Measurements from ENCODE around the gene COG7. TPM values are rescaled to one million over a fixed set of nuclear protein-coding genes. Genes with fewer than 3 reads are reported as not detected.

The COG7 gene
- total and polyA plus RNA-seq, 8 donors: 19.8 to 36.7 (median 31.0) TPM

DNA sequence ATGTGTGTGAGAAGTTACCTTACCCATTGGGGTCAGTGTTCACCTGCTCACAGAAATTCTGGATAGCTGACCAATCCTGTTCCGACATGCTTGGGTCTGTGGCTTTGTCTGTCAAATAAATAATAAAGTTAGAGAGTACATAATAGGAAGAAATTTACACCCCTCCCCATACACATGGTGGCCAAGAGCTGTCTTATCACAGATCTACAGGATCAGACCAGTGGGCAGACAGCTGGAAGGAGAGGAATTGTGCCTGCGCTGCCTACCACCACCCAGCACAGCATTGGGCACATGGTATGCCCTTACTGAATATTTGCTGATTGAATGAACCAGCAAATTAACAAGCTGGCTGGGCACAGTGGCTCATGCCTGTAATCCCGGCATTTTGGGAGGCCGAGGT is 42.7 kb upstream of the COG7 start:
- Histone ChIP-seq H3K36me3 (peaks cover 8 to 59% of the 10 kb centered on the region in 2 donors), H3K27ac (no peak overlapping the region), H3K9me3 (no peaks in the 10 kb centered on the region), H3K27me3 (no peaks in the 10 kb centered on the region), H3K4me1 (peaks cover 27 to 49% of the 10 kb centered on the region in 2 donors), H3K4me3 (no peak overlapping the region)
- TF ChIP-seq, protein P1, sequence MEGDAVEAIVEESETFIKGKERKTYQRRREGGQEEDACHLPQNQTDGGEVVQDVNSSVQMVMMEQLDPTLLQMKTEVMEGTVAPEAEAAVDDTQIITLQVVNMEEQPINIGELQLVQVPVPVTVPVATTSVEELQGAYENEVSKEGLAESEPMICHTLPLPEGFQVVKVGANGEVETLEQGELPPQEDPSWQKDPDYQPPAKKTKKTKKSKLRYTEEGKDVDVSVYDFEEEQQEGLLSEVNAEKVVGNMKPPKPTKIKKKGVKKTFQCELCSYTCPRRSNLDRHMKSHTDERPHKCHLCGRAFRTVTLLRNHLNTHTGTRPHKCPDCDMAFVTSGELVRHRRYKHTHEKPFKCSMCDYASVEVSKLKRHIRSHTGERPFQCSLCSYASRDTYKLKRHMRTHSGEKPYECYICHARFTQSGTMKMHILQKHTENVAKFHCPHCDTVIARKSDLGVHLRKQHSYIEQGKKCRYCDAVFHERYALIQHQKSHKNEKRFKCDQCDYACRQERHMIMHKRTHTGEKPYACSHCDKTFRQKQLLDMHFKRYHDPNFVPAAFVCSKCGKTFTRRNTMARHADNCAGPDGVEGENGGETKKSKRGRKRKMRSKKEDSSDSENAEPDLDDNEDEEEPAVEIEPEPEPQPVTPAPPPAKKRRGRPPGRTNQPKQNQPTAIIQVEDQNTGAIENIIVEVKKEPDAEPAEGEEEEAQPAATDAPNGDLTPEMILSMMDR (IDR thresholded peaks at IDR 0.05): no peak
- no peak for DNase-seq
- no peak for ATAC-seq
- intact Hi-C loops (cut with DNase I): no loop called here

- peak; percentile 36 for ATAC-seq
- peaks cover 27 to 37% of the 10 kb centered on the region in 2 donors for H3K4me1 ChIP-seq
- H3K9me3 ChIP-seq: no peaks in the 10 kb centered on the region
- H3K27ac ChIP-seq: peak overlapping the region; percentile 18 to 41
- intact Hi-C loops (cut with DNase I): no loop called here
- no peaks in the 10 kb centered on the region for H3K27me3 ChIP-seq
- TF ChIP-seq, protein P1 (IDR thresholded peaks at IDR 0.05): no peak
- no peak for DNase-seq
- H3K4me3 ChIP-seq: peak overlapping the region in 1 of 2 donors; percentile 17
- H3K36me3 ChIP-seq: peaks cover 8 to 67% of the 10 kb centered on the region in 2 donors
Observed at GRCh38 chr16:23494188-23494587, 41.2 kb upstream of the COG7 start.

- H3K4me1 ChIP-seq: peaks cover 19 to 23% of the 10 kb centered on the region in 2 donors
- H3K4me3 ChIP-seq: no peak overlapping the region
- peak; percentile 68 for ATAC-seq
- intact Hi-C loops (cut with DNase I): no loop called here
- H3K27me3 ChIP-seq: no peaks in the 10 kb centered on the region
- no peaks in the 10 kb centered on the region for H3K9me3 ChIP-seq
- TF ChIP-seq, protein P1 (IDR thresholded peaks at IDR 0.05): peak in 1 of 2 donors; percentile 9
- H3K36me3 ChIP-seq: peaks cover 8 to 92% of the 10 kb centered on the region in 2 donors
- H3K27ac ChIP-seq: peak overlapping the region; percentile 45 to 62
- no peak for DNase-seq
Observed at GRCh38 chr16:23491490-23492391, 38.8 kb upstream of the COG7 start.

GRCh38 chr16:23486480-23486879 is 33.5 kb upstream of the COG7 start:
- Histone ChIP-seq H3K4me1 (peaks cover 2 to 8% of the 10 kb centered on the region in 2 donors), H3K4me3 (no peak overlapping the region), H3K27me3 (no peaks in the 10 kb centered on the region), H3K27ac (no peak overlapping the region), H3K36me3 (peaks cover 14 to 100% of the 10 kb centered on the region in 2 donors), H3K9me3 (no peaks in the 10 kb centered on the region)
- TF ChIP-seq, protein P1 (IDR thresholded peaks at IDR 0.05): no peak
- intact Hi-C loops (cut with DNase I): no loop called here
- DNase-seq: peak in 3 of 4 donors; percentile 36 to 76 (median 63)
- ATAC-seq: peak; percentile 95

GRCh38 chr16:23485841-23486240 is 32.9 kb upstream of the COG7 start:
- no peak for ATAC-seq
- TF ChIP-seq, protein P1 (IDR thresholded peaks at IDR 0.05): no peak
- intact Hi-C loops (cut with DNase I): no loop called here
- peaks cover 0 to 8% of the 10 kb centered on the region in 2 donors for H3K4me1 ChIP-seq
- DNase-seq: no peak
- no peak overlapping the region for H3K27ac ChIP-seq
- no peak overlapping the region for H3K4me3 ChIP-seq
- no peaks in the 10 kb centered on the region for H3K27me3 ChIP-seq
- H3K9me3 ChIP-seq: no peaks in the 10 kb centered on the region
- H3K36me3 ChIP-seq: peaks cover 14 to 100% of the 10 kb centered on the region in 2 donors

Measured in left lung (tissue), 10 donors.